Breast epithelium (tissue), 4 donors: ENCODE data around the gene MYBL2. TPM values are rescaled to one million over a fixed set of nuclear protein-coding genes. Genes with fewer than 3 reads are reported as not detected.
"Not testable (repeated sequence)": the region's sequence is repeated elsewhere in the genome, so short reads cannot be mapped to it uniquely, and the experiment has no call there.

Source experiments
- DNase-seq, 2 donors: peaks; one replicate each; pipeline ENCODE4 v3.0.0-alpha.2; 2019; ENCODE audit warnings: low spot score in 2 of 2
- H3K27ac ChIP-seq, 2 donors: fragments of 200-600 bp; sonication (generic) in 1 of 2; one replicate each; pipeline ENCODE4 v1.5.1; 2016 to 2019; ENCODE audit warnings: mild to moderate bottlenecking in 1 of 2
- H3K27me3 ChIP-seq, 2 donors: fragments of 200-600 bp; sonication (generic) in 1 of 2; one replicate each; pipeline versions ENCODE4 v1.5.1 to v1.6.0; 2017 to 2019; ENCODE audit warnings: control low read depth in 1 of 2, mild to moderate bottlenecking in 1 of 2
- H3K36me3 ChIP-seq: fragments of 200-600 bp; one replicate; pipeline ENCODE4 v1.5.1; 2019
- H3K4me1 ChIP-seq, 2 donors: fragments of 200-600 bp; sonication (generic); one replicate each; pipeline ENCODE4 v1.5.1; 2016 to 2019; ENCODE audit warnings: control low read depth in 1 of 2
- H3K4me3 ChIP-seq, 3 donors: fragments of 200-600 bp; sonication (generic); 1 replicate in 2 of 3; 2 replicates in 1 of 3; pipeline ENCODE4 v1.5.1; 2016 to 2019; ENCODE audit warnings: mild to moderate bottlenecking in 3 of 3, moderate library complexity in 2 of 3
- H3K9me3 ChIP-seq, 2 donors: fragments of 200-600 bp; sonication (generic) in 1 of 2; one replicate each; pipeline ENCODE4 v1.5.1; 2016 to 2019; ENCODE audit warnings: control low read depth in 1 of 2
- CTCF ChIP-seq, 3 donors: fragments of 450-650 bp; IDR thresholded peaks; one replicate each; pipeline ENCODE4 v1.5.1; 2016 to 2017; ENCODE audit warnings: antibody characterized with exemption in 3 of 3, mild to moderate bottlenecking in 3 of 3, moderate library complexity in 3 of 3
- POLR2A ChIP-seq: fragments of 450-650 bp; IDR thresholded peaks from one replicate; pipeline ENCODE4 v1.6.1; 2016; ENCODE audit warnings: antibody characterized with exemption, mild to moderate bottlenecking, moderate library complexity
- POLR2AphosphoS5 ChIP-seq, 3 donors: sonication (generic); formaldehyde crosslinking; IDR thresholded peaks; one replicate each; pipeline ENCODE4 v1.6.1; 2017; ENCODE audit warnings: antibody characterized with exemption in 3 of 3
- intact Hi-C: fragments of 100-400 bp; cut with DNase I; formaldehyde crosslinking; loops from one replicate; pipeline ENCODE4 v1.15.1; 2023; ENCODE audit warnings: low total_unique reads
- total RNA-seq, 3 donors: library from RNA; depleted of rRNA; stranded (reverse); fragments of >200 nt; gene quantifications; one replicate each; pipeline ENCODE4 v1.1.0, GENCODE V29; 2016

The MYBL2 gene
- total RNA-seq, 3 donors from 2014 or later, result 0.32 to 0.44 TPM; not detected in 1

DNA sequence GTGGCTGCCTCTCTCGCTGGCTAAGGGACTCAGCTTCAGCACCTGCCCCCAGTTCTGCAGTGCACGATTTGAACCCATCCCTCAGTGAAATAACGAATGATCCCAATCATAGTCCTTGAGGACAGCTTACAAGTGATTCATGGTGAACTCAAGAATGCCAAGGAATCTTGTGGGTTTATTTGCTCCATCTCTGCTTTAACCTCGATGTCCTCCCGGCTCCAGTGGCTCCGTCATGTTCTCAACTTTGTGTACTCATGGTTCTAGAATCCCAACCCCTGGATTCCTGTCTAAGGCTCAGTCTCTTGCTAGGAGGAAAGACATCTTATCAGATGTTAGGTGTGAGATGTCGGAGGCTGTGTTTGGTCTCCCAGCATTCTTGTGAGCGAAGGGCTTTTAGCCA is 88.9 kb downstream of the MYBL2 start:
- no peaks in the 10 kb centered on the region for H3K9me3 ChIP-seq
- H3K36me3 ChIP-seq, result no peaks in the 10 kb centered on the region
- TF ChIP-seq POLR2A (no peak), CTCF (IDR thresholded peaks at IDR 0.05) (no peak), POLR2AphosphoS5 (IDR thresholded peaks at IDR 0.05) (no peak)
- intact Hi-C loops, result no loop called here
- DNase-seq, result no peak
- H3K27ac ChIP-seq, result no peak overlapping the region
- no peaks in the 10 kb centered on the region for H3K4me1 ChIP-seq
- H3K4me3 ChIP-seq, result no peak overlapping the region
- no peaks in the 10 kb centered on the region for H3K27me3 ChIP-seq

GRCh38 chr20:43757888-43758287 is 91.0 kb downstream of the MYBL2 start:
- intact Hi-C loops, H3K9me3 ChIP-seq, H3K4me3 ChIP-seq, H3K27me3 ChIP-seq, H3K27ac ChIP-seq, H3K4me1 ChIP-seq, H3K36me3 ChIP-seq, DNase-seq: not testable (repeated sequence)

GRCh38 chr20:43761386-43762340 is 94.7 kb downstream of the MYBL2 start:
- Histone ChIP-seq H3K4me1 (no peaks in the 10 kb centered on the region), H3K9me3 (no peaks in the 10 kb centered on the region), H3K27me3 (peaks cover 0 to 29% of the 10 kb centered on the region in 2 donors), H3K27ac (no peak overlapping the region), H3K4me3 (no peak overlapping the region), H3K36me3 (no peaks in the 10 kb centered on the region)
- DNase-seq, result no peak
- no peak for TF ChIP-seq POLR2AphosphoS5 (IDR thresholded peaks at IDR 0.05)
- TF ChIP-seq CTCF (IDR thresholded peaks at IDR 0.05), result no peak
- no peak for TF ChIP-seq POLR2A
- intact Hi-C loops, result no loop called here

GRCh38 chr20:43762911-43763310 is 96.0 kb downstream of the MYBL2 start:
- DNase-seq, result no peak
- H3K9me3 ChIP-seq, result no peaks in the 10 kb centered on the region
- no peaks in the 10 kb centered on the region for H3K36me3 ChIP-seq
- H3K4me3 ChIP-seq, result no peak overlapping the region
- H3K27me3 ChIP-seq, result peaks cover 0 to 40% of the 10 kb centered on the region in 2 donors
- TF ChIP-seq POLR2A (no peak), CTCF (IDR thresholded peaks at IDR 0.05) (no peak), POLR2AphosphoS5 (IDR thresholded peaks at IDR 0.05) (no peak)
- intact Hi-C loops, result no loop called here
- H3K27ac ChIP-seq, result no peak overlapping the region
- H3K4me1 ChIP-seq, result no peaks in the 10 kb centered on the region

DNA sequence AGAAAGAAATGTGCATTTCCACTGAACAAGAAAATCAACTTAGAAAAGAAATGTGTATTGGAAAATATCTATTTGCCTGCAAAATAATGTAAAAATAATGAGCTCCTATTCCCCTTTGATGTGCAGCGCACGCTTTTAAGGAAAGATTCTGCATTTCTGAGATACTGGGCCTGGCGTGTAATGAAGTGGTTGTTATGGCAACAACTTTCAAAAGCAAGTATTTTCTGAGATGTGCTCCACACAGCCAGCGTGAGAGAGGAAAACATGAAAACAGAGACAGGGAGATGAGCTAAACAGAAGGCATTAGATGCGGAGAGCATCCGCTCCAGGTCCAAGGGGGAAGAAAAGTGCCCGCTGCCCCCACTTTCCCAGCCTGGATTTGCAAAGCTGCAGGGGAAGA is 99.0 kb downstream of the MYBL2 start:
- Histone ChIP-seq H3K27ac (no peak overlapping the region), H3K36me3 (no peaks in the 10 kb centered on the region), H3K27me3 (peaks cover 0 to 45% of the 10 kb centered on the region in 2 donors), H3K9me3 (no peaks in the 10 kb centered on the region), H3K4me3 (no peak overlapping the region), H3K4me1 (no peaks in the 10 kb centered on the region)
- intact Hi-C loops, result no loop called here
- TF ChIP-seq CTCF (IDR thresholded peaks at IDR 0.05), result no peak
- no peak for TF ChIP-seq POLR2AphosphoS5 (IDR thresholded peaks at IDR 0.05)
- no peak for TF ChIP-seq POLR2A
- no peak for DNase-seq

Other genes starting within 250 kb of the MYBL2 start
- 100 to 1,000 TPM in 2 of 3 donors, 10 to 100 TPM in 1; 70.9 to 143 (median 114) TPM for gene SRSF6, start 209.2 kb upstream of the MYBL2 start, total RNA-seq
- gene L3MBTL1, start 159.4 kb upstream of the MYBL2 start, total RNA-seq, result 10 to 100 TPM in 2 of 3 donors, 1 to 10 TPM in 1; 8.6 to 24.7 (median 17.4) TPM
- gene SGK2, start 108.1 kb upstream of the MYBL2 start, total RNA-seq, result 1 to 10 TPM; 4.1 to 8.2 (median 6.4) TPM
- 10 to 100 TPM; 20.6 to 34.2 (median 25.3) TPM for gene IFT52, start 76.2 kb upstream of the MYBL2 start, total RNA-seq
- not detected for gene GTSF1L, start 59.9 kb downstream of the MYBL2 start, total RNA-seq
- 1 to 10 TPM in 1 of 3 donors, under 1 TPM in 2; 0.44 to 7.4 (median 0.66) TPM for gene TOX2, start 247.7 kb downstream of the MYBL2 start, total RNA-seq